ENCODE results near the gene MAMLD1. TPM values are rescaled to one million over a fixed set of nuclear protein-coding genes. Genes with fewer than 3 reads are reported as not detected.

MAMLD1 gene
- total and polyA plus RNA-seq, 2 donors (not counting 3 experiments of a cell fraction or from before 2014, with no cell fraction given), result 2.5 to 5.6 TPM

DNA sequence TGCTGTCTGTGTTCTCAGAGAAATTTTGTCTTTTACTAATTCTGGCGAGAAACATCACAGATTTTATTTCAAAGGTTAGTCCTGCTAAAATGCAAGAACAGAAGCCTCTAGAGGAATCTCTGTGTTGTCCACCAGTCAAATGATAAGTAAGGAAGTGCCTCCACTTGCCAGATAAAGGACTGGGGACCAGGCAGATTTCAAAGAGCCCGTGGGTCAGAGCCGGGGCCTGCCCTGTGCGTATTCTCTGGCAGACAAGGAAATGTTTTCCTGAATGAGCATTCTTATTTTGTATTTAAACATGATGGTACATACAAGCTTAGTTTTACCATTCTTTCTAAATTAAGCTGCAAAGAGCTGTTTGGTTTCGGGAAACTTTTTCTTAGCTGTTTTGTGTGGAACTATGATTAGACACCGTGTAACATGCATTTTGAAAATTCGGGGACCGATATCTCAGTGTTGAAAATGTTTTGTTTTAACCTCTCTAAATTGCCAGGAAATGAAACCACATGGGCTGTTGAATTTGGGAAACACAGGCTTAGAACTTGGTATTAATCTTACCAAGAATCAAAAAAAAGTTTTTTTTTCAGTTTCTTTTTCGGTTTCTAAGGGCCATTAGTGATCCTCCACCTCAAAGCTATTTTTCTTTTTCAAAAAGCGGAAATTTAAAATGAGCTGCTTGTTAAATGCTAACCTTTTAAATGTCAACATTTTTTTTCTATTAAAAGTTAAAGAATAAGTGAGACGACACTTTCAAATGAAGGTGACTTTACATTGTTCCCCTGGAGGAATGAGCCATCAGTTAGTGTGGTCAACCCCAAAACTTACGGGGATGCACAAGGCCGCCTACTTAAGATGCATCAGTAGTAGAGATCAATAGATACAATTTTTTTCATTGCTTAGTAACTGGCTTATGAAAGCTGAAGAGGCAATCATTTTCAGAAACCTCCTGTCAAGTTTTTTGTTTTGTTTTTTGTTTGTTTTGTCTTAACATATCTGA, 115.7 kb downstream of the MAMLD1 start:
- CTCF ChIA-PET, result no interaction called here
- POLR2A ChIA-PET, result no interaction called here

More for the DNA sequence above, 115.7 kb downstream of the MAMLD1 start:
- H4K20me1 ChIP-seq (replicated peaks; ENCODE audit: control insufficient read depth, extremely low read depth, insufficient read depth, low read length), result no peaks in the 10 kb centered on the region
- intact Hi-C loops (cut with micrococcal nuclease), result no loop called here
- H3K9me1 ChIP-seq (replicated peaks; ENCODE audit: control insufficient read depth, extremely low read depth, insufficient read depth, low read length), result no peaks in the 10 kb centered on the region
- H3K27ac ChIP-seq (ENCODE audit: insufficient read depth, low read depth, low read length), result no peak overlapping the region
- DNase-seq (ENCODE audit: low read depth, low spot score) (no peak), FAIRE-seq (no peak)
- no peaks in the 10 kb centered on the region for H3K4me1 ChIP-seq (ENCODE audit: control insufficient read depth, extremely low read depth, insufficient read depth, low read length)
- H3K9ac ChIP-seq (replicated peaks; ENCODE audit: extremely low read depth, insufficient read depth, low read length), result no peak overlapping the region
- TF ChIP-seq MYC (IDR thresholded peaks at IDR 0.05; ENCODE audit: low read depth, low read length) (no peak), POLR2AphosphoS5 (IDR thresholded peaks at IDR 0.05; ENCODE audit: insufficient read depth, low read depth, low read length) (no peak), GATA2 (IDR thresholded peaks at IDR 0.05; ENCODE audit: insufficient read depth, insufficient read length, low read depth, low read length) (no peak), FOS (IDR thresholded peaks at IDR 0.05; ENCODE audit: borderline replicate concordance, insufficient read depth, low read length) (no peak), EZH2 (IDR thresholded peaks at IDR 0.05; ENCODE audit: borderline replicate concordance, low read depth, low read length, severe bottlenecking) (no peak)
- TF ChIP-seq, protein P1, sequence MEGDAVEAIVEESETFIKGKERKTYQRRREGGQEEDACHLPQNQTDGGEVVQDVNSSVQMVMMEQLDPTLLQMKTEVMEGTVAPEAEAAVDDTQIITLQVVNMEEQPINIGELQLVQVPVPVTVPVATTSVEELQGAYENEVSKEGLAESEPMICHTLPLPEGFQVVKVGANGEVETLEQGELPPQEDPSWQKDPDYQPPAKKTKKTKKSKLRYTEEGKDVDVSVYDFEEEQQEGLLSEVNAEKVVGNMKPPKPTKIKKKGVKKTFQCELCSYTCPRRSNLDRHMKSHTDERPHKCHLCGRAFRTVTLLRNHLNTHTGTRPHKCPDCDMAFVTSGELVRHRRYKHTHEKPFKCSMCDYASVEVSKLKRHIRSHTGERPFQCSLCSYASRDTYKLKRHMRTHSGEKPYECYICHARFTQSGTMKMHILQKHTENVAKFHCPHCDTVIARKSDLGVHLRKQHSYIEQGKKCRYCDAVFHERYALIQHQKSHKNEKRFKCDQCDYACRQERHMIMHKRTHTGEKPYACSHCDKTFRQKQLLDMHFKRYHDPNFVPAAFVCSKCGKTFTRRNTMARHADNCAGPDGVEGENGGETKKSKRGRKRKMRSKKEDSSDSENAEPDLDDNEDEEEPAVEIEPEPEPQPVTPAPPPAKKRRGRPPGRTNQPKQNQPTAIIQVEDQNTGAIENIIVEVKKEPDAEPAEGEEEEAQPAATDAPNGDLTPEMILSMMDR (IDR thresholded peaks at IDR 0.05; ENCODE audit: extremely low read depth in 1 of 2, insufficient read depth in 1 of 2, low read depth in 1 of 2, low read length in 2 of 2), result no peak
- TF ChIP-seq, protein P2, sequence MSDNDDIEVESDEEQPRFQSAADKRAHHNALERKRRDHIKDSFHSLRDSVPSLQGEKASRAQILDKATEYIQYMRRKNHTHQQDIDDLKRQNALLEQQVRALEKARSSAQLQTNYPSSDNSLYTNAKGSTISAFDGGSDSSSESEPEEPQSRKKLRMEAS (IDR thresholded peaks at IDR 0.05; ENCODE audit: insufficient read depth, insufficient read length), result no peak
- H3K9me3 ChIP-seq (replicated peaks; ENCODE audit: control insufficient read depth, insufficient read depth, low read length), result no peaks in the 10 kb centered on the region
- no peak overlapping the region for H2AFZ ChIP-seq (ENCODE audit: low read depth, low read length)
- no peaks in the 10 kb centered on the region for H3K79me2 ChIP-seq (ENCODE audit: control insufficient read depth, insufficient read depth, low read length)
- H3K4me2 ChIP-seq (ENCODE audit: insufficient read depth, low read length), result no peak overlapping the region
- dilution Hi-C loops (cut with MboI; ENCODE audit: extremely low pct_ligation_motif_present, low sequenced_read_pairs), result no loop called here
- no TSS peak for BruUV-seq (replicated peaks)
- no peaks in the 10 kb centered on the region for H3K36me3 ChIP-seq (ENCODE audit: control insufficient read depth in 2 of 2, extremely low read depth in 1 of 2, insufficient read depth in 2 of 2, low read length in 2 of 2)
- no peaks in the 10 kb centered on the region for H3K27me3 ChIP-seq (ENCODE audit: control insufficient read depth in 2 of 2, insufficient read depth in 2 of 2, low read length in 2 of 2)
- no peak overlapping the region for H3K4me3 ChIP-seq (replicated peaks in 1 of 3; ENCODE audit: insufficient read depth in 1 of 3, low read depth in 1 of 3, low read length in 3 of 3)

Measured in endothelial cell of umbilical vein (primary cell).